Stimulated activated CD4-positive, alpha-beta T cell treated with anti-CD3 and anti-CD28 coated beads, Interleukin-4, amount 100 ng/mL, for 24 hours (primary cell): ENCODE results near the gene TRMT61A.

Source experiments
- DNase-seq: peaks from one replicate; pipeline ENCODE4 v3.0.0-alpha.2; 2020

The TRMT61A gene

GRCh38 chr14:103548463-103549351, 19.7 kb downstream of the TRMT61A start:
- no peak for DNase-seq

GRCh38 chr14:103549361-103550311, 20.6 kb downstream of the TRMT61A start:
- no peak for DNase-seq

- no peak for DNase-seq
Observed at GRCh38 chr14:103550451-103551337, 21.7 kb downstream of the TRMT61A start.

GRCh38 chr14:103551338-103551762, 22.4 kb downstream of the TRMT61A start:
- no peak for DNase-seq

GRCh38 chr14:103552011-103552845, 23.2 kb downstream of the TRMT61A start:
- DNase-seq: no peak

- no peak for DNase-seq
Observed at GRCh38 chr14:103552846-103553210, 23.8 kb downstream of the TRMT61A start.

GRCh38 chr14:103555559-103556337, 26.8 kb downstream of the TRMT61A start:
- no peak for DNase-seq

GRCh38 chr14:103556946-103557758, 28.2 kb downstream of the TRMT61A start:
- DNase-seq: no peak

GRCh38 chr14:103558071-103558882, 29.3 kb downstream of the TRMT61A start:
- no peak for DNase-seq

GRCh38 chr14:103559766-103560165, 30.8 kb downstream of the TRMT61A start:
- no peak for DNase-seq

- no peak for DNase-seq
Observed at GRCh38 chr14:103560691-103561090, 31.7 kb downstream of the TRMT61A start.

- DNase-seq: peak; percentile 54
Observed at GRCh38 chr14:103561381-103562178, 32.6 kb downstream of the TRMT61A start.

- no peak for DNase-seq
Observed at GRCh38 chr14:103562179-103562428, 33.1 kb downstream of the TRMT61A start.

GRCh38 chr14:103562429-103563225, 33.6 kb downstream of the TRMT61A start, which contains the start of the genes BAG5 and COA8:
Gene BAG5 (minus strand): TSS chr14:103562657. CDS start chr14:103561164, 1,493 bp downstream.
Gene COA8 (plus strand): TSS chr14:103562960. CDS start chr14:103563002, 42 bp downstream.
- DNase-seq: peak; percentile 86

GRCh38 chr14:103563226-103563620, 34.2 kb downstream of the TRMT61A start:
- no peak for DNase-seq

- no peak for DNase-seq
Observed at GRCh38 chr14:103563844-103564505, 35.0 kb downstream of the TRMT61A start.

- DNase-seq: no peak
Observed at GRCh38 chr14:103568952-103569351, 40.0 kb downstream of the TRMT61A start.
